Retinal pigment epithelial cell (primary cell): ENCODE results near the gene PIGK.
"Not testable (repeated sequence)": the region's sequence is repeated elsewhere in the genome, so short reads cannot be mapped to it uniquely, and the experiment has no call there.

Experiments
- DNase-seq: peaks from one replicate; pipeline ENCODE4 v3.0.0-alpha.2; 2010; ENCODE audit warnings: low read depth
- H3K4me3 ChIP-seq: 2 replicates; pipeline ENCODE4 v1.5.1; 2011; ENCODE audit warnings: mild to moderate bottlenecking, low read length, control low read depth, moderate library complexity
- TF ChIP-seq, protein P1 (sequence below): conservative IDR thresholded peaks from 2 replicates; pipeline ENCODE4 v1.5.1; 2011; ENCODE audit warnings: low read depth, low read length, control low read depth, inconsistent platforms

PIGK gene

GRCh38 chr1:77200293-77200692 lies 18.9 kb downstream of the PIGK start:
- H3K4me3 ChIP-seq, result no peak overlapping the region
- TF ChIP-seq, protein P1, sequence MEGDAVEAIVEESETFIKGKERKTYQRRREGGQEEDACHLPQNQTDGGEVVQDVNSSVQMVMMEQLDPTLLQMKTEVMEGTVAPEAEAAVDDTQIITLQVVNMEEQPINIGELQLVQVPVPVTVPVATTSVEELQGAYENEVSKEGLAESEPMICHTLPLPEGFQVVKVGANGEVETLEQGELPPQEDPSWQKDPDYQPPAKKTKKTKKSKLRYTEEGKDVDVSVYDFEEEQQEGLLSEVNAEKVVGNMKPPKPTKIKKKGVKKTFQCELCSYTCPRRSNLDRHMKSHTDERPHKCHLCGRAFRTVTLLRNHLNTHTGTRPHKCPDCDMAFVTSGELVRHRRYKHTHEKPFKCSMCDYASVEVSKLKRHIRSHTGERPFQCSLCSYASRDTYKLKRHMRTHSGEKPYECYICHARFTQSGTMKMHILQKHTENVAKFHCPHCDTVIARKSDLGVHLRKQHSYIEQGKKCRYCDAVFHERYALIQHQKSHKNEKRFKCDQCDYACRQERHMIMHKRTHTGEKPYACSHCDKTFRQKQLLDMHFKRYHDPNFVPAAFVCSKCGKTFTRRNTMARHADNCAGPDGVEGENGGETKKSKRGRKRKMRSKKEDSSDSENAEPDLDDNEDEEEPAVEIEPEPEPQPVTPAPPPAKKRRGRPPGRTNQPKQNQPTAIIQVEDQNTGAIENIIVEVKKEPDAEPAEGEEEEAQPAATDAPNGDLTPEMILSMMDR, result no peak
- DNase-seq, result no peak

DNA sequence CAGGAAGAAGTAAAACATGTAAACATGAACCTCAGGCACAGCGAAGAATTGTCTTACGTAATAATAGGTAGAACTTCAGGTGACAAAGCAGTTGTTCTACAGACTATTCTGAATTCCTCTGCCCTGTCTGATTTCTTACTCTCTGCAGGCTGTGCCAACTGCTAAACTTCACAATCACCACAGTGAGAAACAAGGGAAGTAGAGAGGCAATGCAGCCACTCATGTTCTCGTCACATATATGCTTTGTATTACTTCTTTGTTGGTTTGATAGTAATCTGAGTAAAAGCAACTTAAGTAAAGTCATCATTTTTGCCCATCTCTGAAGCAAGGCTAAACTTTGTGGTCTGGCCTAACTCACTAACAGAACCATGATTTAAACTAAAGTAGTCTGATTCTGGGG lies 21.9 kb downstream of the PIGK start:
- DNase-seq, result no peak
- no peak overlapping the region for H3K4me3 ChIP-seq
- TF ChIP-seq, protein P1, result no peak

GRCh38 chr1:77193951-77194350 lies 25.3 kb downstream of the PIGK start:
- H3K4me3 ChIP-seq, result no peak overlapping the region
- TF ChIP-seq, protein P1, result no peak
- no peak for DNase-seq

DNA sequence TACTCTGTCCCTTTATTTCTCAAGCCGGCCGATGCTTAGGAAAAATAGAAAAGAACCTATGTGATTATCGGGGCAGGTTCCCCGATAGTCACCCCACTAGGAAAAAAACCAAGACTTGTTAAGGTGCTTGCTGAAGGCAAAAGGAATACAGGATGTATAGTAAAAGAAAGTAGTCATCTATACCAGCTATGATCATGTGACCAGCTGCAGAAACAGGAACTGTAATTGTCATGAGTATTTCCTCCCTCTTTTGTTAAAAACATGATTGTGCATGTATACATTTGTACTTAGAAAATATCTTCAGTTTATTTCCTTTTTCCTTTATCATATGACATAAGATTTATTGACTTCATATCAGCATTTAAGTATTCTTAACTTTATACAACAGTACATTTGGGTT lies 30.5 kb downstream of the PIGK start:
- TF ChIP-seq, protein P1, result no peak
- no peak overlapping the region for H3K4me3 ChIP-seq
- DNase-seq, result no peak

DNA sequence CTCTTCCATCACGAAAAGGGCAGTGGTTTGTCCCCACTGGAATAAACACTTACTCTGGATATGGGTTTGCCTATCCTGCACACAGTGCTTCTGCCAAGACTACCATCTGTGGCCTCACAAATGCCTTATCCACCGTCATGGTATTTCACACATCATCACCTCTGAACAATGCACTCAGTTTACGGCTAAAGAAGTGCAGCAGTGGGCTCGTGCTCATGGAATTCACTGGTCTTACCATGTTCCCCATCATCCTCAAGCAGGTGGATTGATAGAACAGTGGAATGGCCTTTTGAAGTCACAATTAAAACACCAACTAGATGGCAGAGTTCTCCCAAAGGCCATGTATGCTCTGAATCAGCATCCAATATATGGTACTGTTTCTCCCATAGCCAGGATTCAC lies 32.3 kb downstream of the PIGK start:
- H3K4me3 ChIP-seq, DNase-seq: not testable (repeated sequence)

DNA sequence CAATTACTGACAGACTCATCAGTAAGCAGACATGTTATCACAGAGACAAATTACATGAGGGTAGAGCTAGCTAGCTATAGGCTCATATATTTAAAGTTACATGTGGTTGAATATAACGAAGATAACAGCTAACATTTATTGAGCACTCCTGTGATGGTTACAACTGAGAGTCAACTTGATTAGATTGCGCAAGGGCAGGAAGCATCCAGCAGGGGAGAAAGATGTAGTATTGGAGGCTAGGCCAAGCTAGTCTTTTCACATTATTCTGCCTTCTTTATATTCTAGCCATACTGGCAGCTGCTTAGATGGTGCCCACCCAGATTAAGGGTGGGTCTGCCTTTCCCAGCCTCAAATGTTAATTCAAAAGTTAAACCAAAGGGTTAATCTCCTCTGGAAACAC lies 37.1 kb downstream of the PIGK start:
- no peak for DNase-seq
- H3K4me3 ChIP-seq, result no peak overlapping the region
- TF ChIP-seq, protein P1, result no peak

DNA sequence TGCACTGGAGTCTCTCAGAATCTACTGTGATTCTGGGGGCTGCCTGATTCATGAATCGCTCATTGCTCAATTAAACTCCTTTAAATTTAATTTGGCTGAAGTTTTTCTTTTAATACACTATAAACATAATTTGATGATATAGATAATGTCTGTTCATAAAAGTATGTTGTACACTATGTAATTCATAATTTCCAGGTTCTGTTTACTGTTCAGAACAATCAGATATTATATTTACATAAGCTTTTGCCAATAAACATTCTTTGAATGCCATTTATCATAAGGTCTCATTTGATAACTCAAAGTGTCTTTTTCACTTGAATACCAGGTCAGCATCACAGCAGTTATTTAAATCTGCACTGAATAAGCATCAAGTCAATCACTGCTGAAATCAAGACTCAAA lies 39.6 kb downstream of the PIGK start:
- DNase-seq, result no peak
- H3K4me3 ChIP-seq, result no peak overlapping the region
- TF ChIP-seq, protein P1, result no peak
